A549 (cell line): ENCODE results near the gene ALAS2.

Source experiments
- CHD2 ChIP-seq: fragments of 150-350 bp; IDR thresholded peaks from 2 replicates; pipeline ENCODE4 v1.6.1; 2014; ENCODE audit warnings: low read length; ENCODE audit not compliant: partially characterized antibody
- ESRRA ChIP-seq: fragments of 150-350 bp; IDR thresholded peaks from 2 replicates; pipeline ENCODE4 v1.6.1; 2014; ENCODE audit warnings: mild to moderate bottlenecking, low read length, borderline replicate concordance
- MAFK ChIP-seq: fragments of 450-650 bp; IDR thresholded peaks from 2 replicates; pipeline ENCODE4 v1.6.1; 2014; ENCODE audit not compliant: partially characterized antibody
- MAZ ChIP-seq: fragments of 150-350 bp; IDR thresholded peaks from 2 replicates; pipeline ENCODE4 v1.6.1; 2014; ENCODE audit warnings: antibody characterized with exemption, low read depth, low read length, borderline replicate concordance
- NPAS2 ChIP-seq: fragments of 250-450 bp; sonication (Bioruptor Pico); IDR thresholded peaks from 2 replicates; pipeline ENCODE4 v1.8.0; 2022; ENCODE audit warnings: mild to moderate bottlenecking, moderate library complexity, borderline replicate concordance
- NR3C1 ChIP-seq: fragments of >200 bp; sonication (Bioruptor Twin); formaldehyde crosslinking; IDR thresholded peaks from 3 replicates; pipeline ENCODE4 v1.6.1; 2017
- POLR2A ChIP-seq: IDR thresholded peaks from 2 replicates; pipeline ENCODE4 v1.6.1; 2012; ENCODE audit warnings: mild to moderate bottlenecking, low read length
- RAD21 ChIP-seq, 2 experiments: fragments of >200 bp in 1 of 2; sonication (Bioruptor Twin) in 1 of 2; formaldehyde crosslinking in 1 of 2; IDR thresholded peaks in 1 of 2; conservative IDR thresholded peaks in 1 of 2; 2 replicates in 1 of 2; 3 replicates in 1 of 2; pipeline ENCODE4 v1.6.1; 2012 to 2018; ENCODE audit warnings: inconsistent platforms in 1 of 2
- RCOR1 ChIP-seq: fragments of 150-350 bp; IDR thresholded peaks from 2 replicates; pipeline ENCODE4 v1.6.1; 2014; ENCODE audit warnings: antibody characterized with exemption, low read length, low read depth
- RFX5 ChIP-seq: fragments of 450-650 bp; IDR thresholded peaks from 2 replicates; pipeline ENCODE4 v1.7.1; 2014; ENCODE audit warnings: antibody characterized with exemption, mild to moderate bottlenecking, moderate library complexity
- RNF2 ChIP-seq: fragments of 200-600 bp; sonication (generic); IDR thresholded peaks from 2 replicates; pipeline ENCODE4 v1.6.1; 2016; ENCODE audit warnings: low read depth, mild to moderate bottlenecking, antibody characterized with exemption, moderate library complexity, borderline replicate concordance
- TF ChIP-seq, protein P1 (sequence below): fragments of >200 bp; sonication (Bioruptor Twin); formaldehyde crosslinking; IDR thresholded peaks from 3 replicates; pipeline ENCODE4 v1.5.1; 2016

GRCh38 chrX:54961750-54962149 is 69.0 kb downstream of the ALAS2 start:
- TF ChIP-seq ESRRA: no peak
- TF ChIP-seq, protein P1, sequence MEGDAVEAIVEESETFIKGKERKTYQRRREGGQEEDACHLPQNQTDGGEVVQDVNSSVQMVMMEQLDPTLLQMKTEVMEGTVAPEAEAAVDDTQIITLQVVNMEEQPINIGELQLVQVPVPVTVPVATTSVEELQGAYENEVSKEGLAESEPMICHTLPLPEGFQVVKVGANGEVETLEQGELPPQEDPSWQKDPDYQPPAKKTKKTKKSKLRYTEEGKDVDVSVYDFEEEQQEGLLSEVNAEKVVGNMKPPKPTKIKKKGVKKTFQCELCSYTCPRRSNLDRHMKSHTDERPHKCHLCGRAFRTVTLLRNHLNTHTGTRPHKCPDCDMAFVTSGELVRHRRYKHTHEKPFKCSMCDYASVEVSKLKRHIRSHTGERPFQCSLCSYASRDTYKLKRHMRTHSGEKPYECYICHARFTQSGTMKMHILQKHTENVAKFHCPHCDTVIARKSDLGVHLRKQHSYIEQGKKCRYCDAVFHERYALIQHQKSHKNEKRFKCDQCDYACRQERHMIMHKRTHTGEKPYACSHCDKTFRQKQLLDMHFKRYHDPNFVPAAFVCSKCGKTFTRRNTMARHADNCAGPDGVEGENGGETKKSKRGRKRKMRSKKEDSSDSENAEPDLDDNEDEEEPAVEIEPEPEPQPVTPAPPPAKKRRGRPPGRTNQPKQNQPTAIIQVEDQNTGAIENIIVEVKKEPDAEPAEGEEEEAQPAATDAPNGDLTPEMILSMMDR: no peak
- no peak for TF ChIP-seq POLR2A
- no peak for TF ChIP-seq RAD21 (conservative IDR thresholded peaks at IDR 0.05 in 1 of 2, IDR thresholded peaks at IDR 0.05 in 1 of 2)
- TF ChIP-seq MAFK: no peak
- no peak for TF ChIP-seq RNF2
- no peak for TF ChIP-seq NPAS2
- no peak for TF ChIP-seq MAZ
- no peak for TF ChIP-seq RFX5
- TF ChIP-seq CHD2: no peak
- TF ChIP-seq RCOR1: no peak
- no peak for TF ChIP-seq NR3C1
